Breast epithelium (tissue), 3 donors: Measurements from ENCODE around the gene AURKAIP1.

Experiments used
- POLR2A ChIP-seq: fragments of 450-650 bp; IDR thresholded peaks from one replicate; pipeline ENCODE4 v1.6.1; 2016; ENCODE audit warnings: antibody characterized with exemption, mild to moderate bottlenecking, moderate library complexity
- POLR2AphosphoS5 ChIP-seq, 3 donors: sonication (generic); formaldehyde crosslinking; IDR thresholded peaks; one replicate each; pipeline ENCODE4 v1.6.1; 2017; ENCODE audit warnings: antibody characterized with exemption in 3 of 3
- TF ChIP-seq, protein P1 (sequence below), 3 donors: fragments of 450-650 bp; IDR thresholded peaks; one replicate each; pipeline ENCODE4 v1.5.1; 2016 to 2017; ENCODE audit warnings: antibody characterized with exemption in 3 of 3, mild to moderate bottlenecking in 3 of 3, moderate library complexity in 3 of 3

DNA sequence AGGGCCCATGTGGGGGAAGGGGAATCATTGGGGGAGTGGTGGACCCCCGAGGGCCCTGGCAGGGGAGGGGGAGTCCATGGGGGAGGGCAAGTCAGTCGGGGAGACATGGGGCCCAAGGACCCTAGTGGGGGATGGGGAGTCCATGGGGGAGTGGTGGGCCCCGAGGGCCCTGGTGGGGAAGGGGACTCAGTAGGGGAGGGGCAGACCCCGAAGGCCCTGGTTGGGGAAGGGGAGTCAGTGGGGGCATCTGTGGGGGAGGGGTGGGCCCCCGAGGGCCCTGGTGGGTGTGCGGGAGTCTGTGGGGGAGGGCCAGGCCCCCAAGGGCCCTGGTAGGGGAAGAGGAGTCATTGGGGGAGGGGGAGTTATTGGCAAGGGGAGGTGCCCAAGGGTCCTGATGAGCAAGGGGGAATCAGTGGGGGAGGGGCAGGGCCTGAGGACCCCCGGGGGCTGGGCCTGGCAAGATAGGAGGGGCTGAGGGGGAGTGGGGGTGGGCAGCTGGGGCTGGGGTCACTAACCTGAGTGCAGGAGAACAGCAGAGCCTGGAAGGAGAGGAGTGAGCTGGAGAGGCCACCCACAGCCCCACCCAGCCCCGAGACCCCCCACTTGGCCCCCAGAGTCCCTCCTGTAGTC is 18.7 kb downstream of the AURKAIP1 start:
- TF ChIP-seq, protein P1, sequence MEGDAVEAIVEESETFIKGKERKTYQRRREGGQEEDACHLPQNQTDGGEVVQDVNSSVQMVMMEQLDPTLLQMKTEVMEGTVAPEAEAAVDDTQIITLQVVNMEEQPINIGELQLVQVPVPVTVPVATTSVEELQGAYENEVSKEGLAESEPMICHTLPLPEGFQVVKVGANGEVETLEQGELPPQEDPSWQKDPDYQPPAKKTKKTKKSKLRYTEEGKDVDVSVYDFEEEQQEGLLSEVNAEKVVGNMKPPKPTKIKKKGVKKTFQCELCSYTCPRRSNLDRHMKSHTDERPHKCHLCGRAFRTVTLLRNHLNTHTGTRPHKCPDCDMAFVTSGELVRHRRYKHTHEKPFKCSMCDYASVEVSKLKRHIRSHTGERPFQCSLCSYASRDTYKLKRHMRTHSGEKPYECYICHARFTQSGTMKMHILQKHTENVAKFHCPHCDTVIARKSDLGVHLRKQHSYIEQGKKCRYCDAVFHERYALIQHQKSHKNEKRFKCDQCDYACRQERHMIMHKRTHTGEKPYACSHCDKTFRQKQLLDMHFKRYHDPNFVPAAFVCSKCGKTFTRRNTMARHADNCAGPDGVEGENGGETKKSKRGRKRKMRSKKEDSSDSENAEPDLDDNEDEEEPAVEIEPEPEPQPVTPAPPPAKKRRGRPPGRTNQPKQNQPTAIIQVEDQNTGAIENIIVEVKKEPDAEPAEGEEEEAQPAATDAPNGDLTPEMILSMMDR (IDR thresholded peaks at IDR 0.05), result no peak
- TF ChIP-seq POLR2A (no peak), POLR2AphosphoS5 (IDR thresholded peaks at IDR 0.05) (no peak)
